GM12878 (cell line): ENCODE results near the gene BICRAL. TPM values are rescaled to one million over a fixed set of nuclear protein-coding genes. Genes with fewer than 3 reads are reported as not detected.

Source experiments
- ATAC-seq: fragments of 200-7000 bp; cut with Tn5 transposase; 3 replicates; pipeline ENCODE4 v1.9.1; 2020; ENCODE audit warnings: mild to moderate bottlenecking, moderate library complexity
- BruUV-seq: library from RNA; stranded (reverse); fragments of 400-500 nt; replicated peaks from 2 replicates; lab custom pipeline; 2021; lab: Mats Ljungman, UMichigan
- CTCF ChIA-PET: fragments of 300-600 bp; sonication (Branson Sonifier 250); formaldehyde crosslinking; extraction: SDS; loops from one replicate; lab custom pipeline; 2021; ENCODE audit warnings: inconsistent platforms; lab: Yijun Ruan, JAX
- POLR2A ChIA-PET: fragments of 350-600 bp; formaldehyde crosslinking; extraction: SDS; loops from one replicate; lab custom pipeline; 2021; ENCODE audit warnings: inconsistent platforms; lab: Charles Lee
- RAD21 ChIA-PET: fragments of 300-600 bp; sonication (Branson Sonifier 250); formaldehyde crosslinking; loops from one replicate; lab custom pipeline; 2023; ENCODE audit warnings: antibody characterized with exemption; ENCODE audit not compliant: unreplicated experiment; lab: Charles Lee
- SMC1A ChIA-PET: fragments of 300-600 bp; sonication (Branson Sonifier 250); formaldehyde crosslinking; loops from one replicate; lab custom pipeline; 2023; ENCODE audit not compliant: unreplicated experiment, uncharacterized antibody; lab: Charles Lee
- DNase-seq: peaks from one replicate; pipeline ENCODE4 v3.0.0-alpha.2; 2011; ENCODE audit warnings: low read depth, low spot score
- FAIRE-seq: peaks from 3 replicates; lab custom pipeline; 2011; peaks lifted over from hg19 to GRCh38; lab: Jason Lieb, UNC
- H2AFZ ChIP-seq: 2 replicates; pipeline ENCODE4 v1.6.0; 2011; ENCODE audit warnings: low read depth, low read length, control low read depth; ENCODE audit not compliant: control insufficient read depth
- H3K27ac ChIP-seq: 2 replicates; pipeline ENCODE4 v1.5.1; 2011; ENCODE audit warnings: control low read depth; ENCODE audit not compliant: control insufficient read depth, insufficient read depth
- H3K27me3 ChIP-seq, 2 experiments: replicated peaks in 1 of 2; 2 replicates each; pipeline versions ENCODE4 v1.6.0 to v1.6.1; 2011; ENCODE audit warnings: low read length in 1 of 2; ENCODE audit not compliant: control insufficient read depth in 2 of 2, insufficient read depth in 2 of 2
- H3K36me3 ChIP-seq, 2 experiments: 2 replicates each; pipeline ENCODE4 v1.5.1; 2011; ENCODE audit warnings: low read length in 1 of 2; ENCODE audit not compliant: control insufficient read depth in 2 of 2, insufficient read depth in 2 of 2
- H3K4me1 ChIP-seq: 2 replicates; pipeline ENCODE4 v1.6.1; 2011; ENCODE audit warnings: mild to moderate bottlenecking, low read length, moderate library complexity, mixed read lengths; ENCODE audit not compliant: control insufficient read depth, insufficient read depth
- H3K4me2 ChIP-seq: 2 replicates; pipeline ENCODE4 v1.6.0; 2011; ENCODE audit warnings: control low read depth; ENCODE audit not compliant: control insufficient read depth, insufficient read depth
- H3K4me3 ChIP-seq: fragments of 200-600 bp; sonication (generic); 2 replicates; pipeline ENCODE4 v1.5.1; 2016
- H3K79me2 ChIP-seq: 2 replicates; pipeline ENCODE4 v1.6.0; 2011; ENCODE audit warnings: low read length; ENCODE audit not compliant: control insufficient read depth, insufficient read depth
- H3K9ac ChIP-seq: 2 replicates; pipeline ENCODE4 v1.8.0; 2011; ENCODE audit warnings: low read length, control low read depth, mixed read lengths; ENCODE audit not compliant: control insufficient read depth, insufficient read depth
- H3K9me3 ChIP-seq: replicated peaks from 3 replicates; pipeline ENCODE4 v1.5.1; 2011; ENCODE audit warnings: mild to moderate bottlenecking, low read length; ENCODE audit not compliant: control insufficient read depth, insufficient read depth
- H4K20me1 ChIP-seq: 2 replicates; pipeline ENCODE4 v1.6.0; 2011; ENCODE audit not compliant: control insufficient read depth, insufficient read depth
- CTCF ChIP-seq, 3 experiments: IDR thresholded peaks in 2 of 3; conservative IDR thresholded peaks in 1 of 3; 2 replicates each; pipeline ENCODE4 v1.5.1; 2011; ENCODE audit warnings: low read depth in 3 of 3, low read length in 3 of 3, mild to moderate bottlenecking in 3 of 3, control low read depth in 2 of 3, moderate library complexity in 2 of 3, inconsistent platforms in 1 of 3, mixed read lengths in 1 of 3; ENCODE audit not compliant: control insufficient read depth in 2 of 3, insufficient read depth in 1 of 3; ENCODE audit errors: extremely low read depth in 1 of 3
- IRF3 ChIP-seq: fragments of 450-650 bp; IDR thresholded peaks from 2 replicates; pipeline ENCODE4 v1.6.1; 2014; ENCODE audit warnings: mild to moderate bottlenecking
- REST ChIP-seq: IDR thresholded peaks from 2 replicates; pipeline ENCODE4 v1.6.1; 2012; ENCODE audit warnings: mild to moderate bottlenecking, low read depth, low read length
- RFX5 ChIP-seq: IDR thresholded peaks from 2 replicates; pipeline ENCODE4 v1.6.1; 2011; ENCODE audit warnings: low read depth, low read length, improper control_type of control experiment
- TARDBP ChIP-seq: IDR thresholded peaks from 2 replicates; pipeline ENCODE4 v1.6.1; 2016; ENCODE audit warnings: borderline replicate concordance
- ZNF207 ChIP-seq: fragments of 450-650 bp; IDR thresholded peaks from 2 replicates; pipeline ENCODE4 v1.6.1; 2014; ENCODE audit warnings: antibody characterized with exemption, mild to moderate bottlenecking, borderline replicate concordance
- WGBS: methylation state at CpG from one replicate; pipeline ENCODE4 v1.1.6; 2016; ENCODE audit warnings: low lambda C conversion rate; ENCODE audit not compliant: insufficient replicate concordance, insufficient coverage; ENCODE audit errors: missing lambda C conversion rate; 5-methylcytosine and 5-hydroxymethylcytosine counted together
- in situ Hi-C: fragments of 300-500 bp; cut with MboI; formaldehyde crosslinking; loops from 9 replicates; pipeline ENCODE4 v1.14.3; 2018; ENCODE audit warnings: mixed read lengths
- intact Hi-C: fragments of 100-400 bp; cut with micrococcal nuclease; formaldehyde crosslinking; loops from one replicate; pipeline ENCODE4 v1.14.2; 2022; ENCODE audit not compliant: unreplicated experiment
- polyA plus RNA-seq, 11 experiments: library from polyadenylated mRNA; depleted of rRNA in 4 of 11; unstranded in 6 of 11; stranded (reverse) in 5 of 11; fragments of >200 nt; fragmentation: Nextera tagmentation in 4 of 11; fragmentation: Illumina TruSeq in 1 of 11; extraction: Ambion mirVana in 4 of 11; extraction: Trizol in 1 of 11; gene quantifications; 1 replicate in 1 of 11; 2 replicates in 10 of 11; pipeline versions ENCODE4 v1.2.1 to v1.2.3, GENCODE V29; 2011 to 2016; ENCODE audit warnings: inconsistent platforms in 2 of 11, missing spikeins in 2 of 11, low read depth in 1 of 11
- total RNA-seq, 4 experiments: library from RNA; depleted of rRNA in 3 of 4; stranded (reverse); fragments of >200 nt in 3 of 4; fragmentation: Illumina TruSeq in 1 of 4; extraction: Trizol in 1 of 4; gene quantifications; 2 replicates each; pipeline versions ENCODE4 v1.2.1 to v1.2.3, GENCODE V29; 2013 to 2021
- TF ChIP-seq, protein P1 (sequence below): IDR thresholded peaks from 2 replicates; pipeline ENCODE4 v1.6.1; 2011; ENCODE audit warnings: mild to moderate bottlenecking, low read depth, low read length, moderate library complexity; ENCODE audit not compliant: insufficient replicate concordance

BICRAL gene
- total and polyA plus RNA-seq, 10 of the 15 experiments (the other 5 are each of a cell fraction or from before 2014, with no cell fraction given): 1.9 to 16.6 (median 8.5) TPM

GRCh38 chr6:42795651-42796050, 13.8 kb downstream of the BICRAL start:
- BruUV-seq: no TSS peak
- intact Hi-C loops: no loop called here
- Histone ChIP-seq H3K27ac (no peak overlapping the region), H3K79me2 (peaks cover 14% of the 10 kb centered on the region), H4K20me1 (no peaks in the 10 kb centered on the region), H3K9me3 (no peaks in the 10 kb centered on the region), H3K4me2 (no peak overlapping the region), H3K4me3 (no peak overlapping the region), H3K27me3 (no peaks in the 10 kb centered on the region), H2AFZ (no peak overlapping the region), H3K4me1 (peaks cover 3% of the 10 kb centered on the region; the same call in 1 of the 2 replicates), H3K36me3 (peaks cover 0 to 5% of the 10 kb centered on the region in 2 experiments; a peak in 1 of 4 replicates), H3K9ac (no peak overlapping the region)
- ChIA-PET RAD21 (no interaction called here), POLR2A (no interaction called here), CTCF (no interaction called here), SMC1A (no interaction called here)
- in situ Hi-C loops: no loop called here
- DNase-seq: no peak
- no peak for FAIRE-seq
- WGBS: 95% methylated on average over 1 of the region's 1 CpG
- no peak for TF ChIP-seq CTCF (IDR thresholded peaks at IDR 0.05 in 2 of 3, conservative IDR thresholded peaks at IDR 0.05 in 1 of 3; ENCODE audit: control insufficient read depth in 2 of 3, extremely low read depth in 1 of 3, insufficient read depth in 1 of 3, low read depth in 3 of 3, low read length in 3 of 3)
- TF ChIP-seq ZNF207: no peak
- no peak for TF ChIP-seq IRF3
- TF ChIP-seq REST: no peak
- TF ChIP-seq TARDBP: no peak
- no peak for TF ChIP-seq RFX5
- TF ChIP-seq, protein P1, sequence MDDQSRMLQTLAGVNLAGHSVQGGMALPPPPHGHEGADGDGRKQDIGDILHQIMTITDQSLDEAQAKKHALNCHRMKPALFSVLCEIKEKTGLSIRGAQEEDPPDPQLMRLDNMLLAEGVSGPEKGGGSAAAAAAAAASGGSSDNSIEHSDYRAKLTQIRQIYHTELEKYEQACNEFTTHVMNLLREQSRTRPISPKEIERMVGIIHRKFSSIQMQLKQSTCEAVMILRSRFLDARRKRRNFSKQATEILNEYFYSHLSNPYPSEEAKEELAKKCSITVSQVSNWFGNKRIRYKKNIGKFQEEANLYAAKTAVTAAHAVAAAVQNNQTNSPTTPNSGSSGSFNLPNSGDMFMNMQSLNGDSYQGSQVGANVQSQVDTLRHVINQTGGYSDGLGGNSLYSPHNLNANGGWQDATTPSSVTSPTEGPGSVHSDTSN: no peak
- no peak for ATAC-seq
